Mesenchymal stem cell (in vitro differentiated cells and primary cell): Measurements from ENCODE around the gene NDFIP2.

Experiments used
- DNase-seq: peaks from one replicate; pipeline ENCODE4 v3.0.0-alpha.2; 2013
- H2AFZ ChIP-seq: one replicate; pipeline ENCODE4 v1.6.1; 2013; ENCODE audit warnings: low read depth, mild to moderate bottlenecking, control low read depth, inconsistent platforms, low read length, moderate library complexity
- H2AK5ac ChIP-seq: 2 replicates; pipeline ENCODE4 v1.6.1; 2013; ENCODE audit warnings: low read length, moderate library complexity, mild to moderate bottlenecking, inconsistent platforms; ENCODE audit not compliant: severe bottlenecking
- H2BK120ac ChIP-seq: one replicate; pipeline ENCODE4 v1.6.1; 2013; ENCODE audit warnings: low read depth, mild to moderate bottlenecking, inconsistent platforms, low read length, moderate library complexity
- H2BK12ac ChIP-seq, 2 experiments: one replicate each; pipeline ENCODE4 v1.6.1; 2013; ENCODE audit warnings: inconsistent platforms in 2 of 2, low read length in 2 of 2, mild to moderate bottlenecking in 2 of 2, moderate library complexity in 2 of 2, control low read depth in 1 of 2
- H2BK15ac ChIP-seq: one replicate; pipeline ENCODE4 v1.6.1; 2013; ENCODE audit warnings: mild to moderate bottlenecking, low read depth, inconsistent platforms; ENCODE audit not compliant: poor library complexity, severe bottlenecking
- H2BK5ac ChIP-seq: 2 replicates; pipeline ENCODE4 v1.6.1; 2013; ENCODE audit warnings: low read depth, mild to moderate bottlenecking, low read length, control low read depth, inconsistent platforms; ENCODE audit not compliant: poor library complexity, severe bottlenecking
- H3K14ac ChIP-seq, 2 experiments: one replicate each; pipeline ENCODE4 v1.6.1; 2013; ENCODE audit warnings: inconsistent platforms in 2 of 2, low read length in 2 of 2, control low read depth in 1 of 2, mild to moderate bottlenecking in 1 of 2, moderate library complexity in 1 of 2
- H3K18ac ChIP-seq, 2 experiments: one replicate each; pipeline ENCODE4 v1.6.1; 2013; ENCODE audit warnings: inconsistent platforms in 2 of 2, low read length in 2 of 2, control low read depth in 1 of 2, low read depth in 1 of 2, mild to moderate bottlenecking in 1 of 2
- H3K23ac ChIP-seq, 2 experiments: one replicate each; pipeline ENCODE4 v1.6.1; 2013; ENCODE audit warnings: inconsistent platforms in 2 of 2, low read length in 2 of 2, mild to moderate bottlenecking in 2 of 2, moderate library complexity in 2 of 2, control low read depth in 1 of 2
- H3K27ac ChIP-seq: 2 replicates; pipeline ENCODE4 v1.5.1; 2013; ENCODE audit warnings: mild to moderate bottlenecking, moderate library complexity, low read length, control low read depth, inconsistent platforms; ENCODE audit not compliant: poor library complexity, severe bottlenecking
- H3K27me3 ChIP-seq, 2 experiments: 2 replicates each; pipeline versions ENCODE4 v1.6.1 to v1.7.0; 2013; ENCODE audit warnings: low read length in 2 of 2, mild to moderate bottlenecking in 2 of 2, moderate library complexity in 2 of 2, control low read depth in 1 of 2, inconsistent platforms in 1 of 2; ENCODE audit not compliant: control insufficient read depth in 1 of 2, insufficient read depth in 1 of 2
- H3K36me3 ChIP-seq, 2 experiments: 2 replicates each; pipeline versions ENCODE4 v1.6.1 to v1.7.0; 2013; ENCODE audit warnings: low read length in 2 of 2, control low read depth in 1 of 2, inconsistent platforms in 1 of 2, low read depth in 1 of 2, mild to moderate bottlenecking in 1 of 2; ENCODE audit not compliant: insufficient read depth in 2 of 2, control insufficient read depth in 1 of 2
- H3K4ac ChIP-seq, 2 experiments: one replicate each; pipeline ENCODE4 v1.6.1; 2013; ENCODE audit warnings: inconsistent platforms in 2 of 2, low read length in 2 of 2, mild to moderate bottlenecking in 2 of 2, moderate library complexity in 2 of 2, control low read depth in 1 of 2, low read depth in 1 of 2
- H3K4me1 ChIP-seq: 2 replicates; pipeline ENCODE4 v1.6.1; 2013; ENCODE audit warnings: low read depth, low read length, control low read depth; ENCODE audit not compliant: control insufficient read depth, insufficient read depth
- H3K4me2 ChIP-seq: 2 replicates; pipeline ENCODE4 v1.6.1; 2013; ENCODE audit warnings: low read length, mild to moderate bottlenecking, inconsistent platforms; ENCODE audit not compliant: poor library complexity, severe bottlenecking
- H3K4me3 ChIP-seq, 2 experiments: 2 replicates each; pipeline versions ENCODE4 v1.5.1 to v1.7.0; 2013; ENCODE audit warnings: low read length in 2 of 2, mild to moderate bottlenecking in 2 of 2, control low read depth in 1 of 2, low read depth in 1 of 2; ENCODE audit not compliant: insufficient read depth in 1 of 2
- H3K79me1 ChIP-seq: replicated peaks from 2 replicates; pipeline ENCODE4 v1.6.1; 2013; ENCODE audit warnings: mild to moderate bottlenecking, control low read depth, low read length, inconsistent platforms; ENCODE audit not compliant: poor library complexity, severe bottlenecking
- H3K9ac ChIP-seq: 2 replicates; pipeline ENCODE4 v1.7.0; 2013; ENCODE audit warnings: mild to moderate bottlenecking, low read length, moderate library complexity
- H3K9me3 ChIP-seq: 2 replicates; pipeline ENCODE4 v1.7.0; 2013; ENCODE audit warnings: mild to moderate bottlenecking, low read length; ENCODE audit not compliant: control insufficient read depth
- H4K8ac ChIP-seq: one replicate; pipeline ENCODE4 v1.6.1; 2013; ENCODE audit warnings: inconsistent platforms, mild to moderate bottlenecking, low read length, moderate library complexity
- H4K91ac ChIP-seq: one replicate; pipeline ENCODE4 v1.6.1; 2013; ENCODE audit warnings: mild to moderate bottlenecking, low read length, inconsistent platforms
- WGBS: methylation state at CpG from one replicate; pipeline ENCODE4 v1.1.7; 2013; ENCODE audit warnings: mixed read lengths; 5-methylcytosine and 5-hydroxymethylcytosine counted together

Gene NDFIP2

DNA sequence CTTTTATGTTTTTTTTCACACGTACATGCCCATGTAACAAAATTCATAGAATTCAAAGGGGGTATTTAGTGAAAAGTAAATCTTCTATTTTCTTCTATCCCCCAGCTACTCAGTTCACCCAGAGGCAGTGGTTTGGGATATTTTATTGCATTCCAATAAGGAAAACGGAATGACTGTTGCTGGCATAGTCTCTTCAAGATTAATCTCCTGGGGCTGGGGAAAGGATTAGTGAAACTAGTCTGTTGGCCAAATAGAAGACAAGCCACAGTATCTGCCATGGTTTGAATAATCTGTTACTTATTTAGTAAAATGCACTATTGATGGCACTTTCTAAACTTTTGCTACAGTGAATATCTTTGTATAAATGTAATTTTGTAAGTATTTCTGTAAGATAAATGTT is 122.0 kb downstream of the NDFIP2 start:
- no peak overlapping the region for H4K91ac ChIP-seq
- H3K27ac ChIP-seq, result no peak overlapping the region
- H3K27me3 ChIP-seq, result no peaks in the 10 kb centered on the region
- no peak overlapping the region for H2BK12ac ChIP-seq
- DNase-seq, result no peak
- no peak overlapping the region for H2AK5ac ChIP-seq
- no peak overlapping the region for H3K18ac ChIP-seq
- H2BK15ac ChIP-seq, result no peak overlapping the region
- no peaks in the 10 kb centered on the region for H3K9me3 ChIP-seq
- no peak overlapping the region for H3K23ac ChIP-seq
- no peak overlapping the region for H3K4ac ChIP-seq
- no peak overlapping the region for H2BK120ac ChIP-seq
- H2AFZ ChIP-seq, result no peak overlapping the region
- H3K4me3 ChIP-seq, result no peak overlapping the region
- no peak overlapping the region for H3K9ac ChIP-seq
- no peaks in the 10 kb centered on the region for H3K4me1 ChIP-seq
- no peak overlapping the region for H4K8ac ChIP-seq
- no peak overlapping the region for H3K4me2 ChIP-seq
- no peak overlapping the region for H2BK5ac ChIP-seq
- 89% methylated on average over 1 of the region's 2 CpGs for WGBS
- no peaks in the 10 kb centered on the region for H3K79me1 ChIP-seq
- H3K36me3 ChIP-seq, result no peaks in the 10 kb centered on the region
- no peak overlapping the region for H3K14ac ChIP-seq

DNA sequence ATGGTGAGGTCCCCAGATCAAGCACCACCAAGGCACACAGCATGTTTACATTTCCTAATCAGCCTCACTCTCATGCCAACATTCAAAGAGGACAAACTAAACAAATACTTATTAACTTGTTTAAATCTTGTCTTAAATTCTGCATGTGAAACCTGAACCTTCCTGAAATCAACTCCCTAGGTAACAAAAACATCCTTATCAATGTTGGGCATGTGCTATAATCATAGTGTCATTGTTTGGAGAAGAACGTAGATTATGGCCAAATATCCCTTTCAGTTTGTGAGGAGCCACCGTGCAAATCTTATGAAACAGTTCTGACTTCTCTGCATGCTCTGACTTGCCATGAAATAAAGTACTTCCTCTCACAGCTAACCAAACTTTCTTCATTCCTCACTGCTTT is 123.8 kb downstream of the NDFIP2 start:
- DNase-seq, result peak; percentile 8
- no peaks in the 10 kb centered on the region for H3K4me1 ChIP-seq
- peak overlapping the region in 1 of 2 experiments; percentile 54 for H3K4me3 ChIP-seq
- H3K9me3 ChIP-seq, result no peaks in the 10 kb centered on the region
- H2BK120ac ChIP-seq, result no peak overlapping the region
- no peak overlapping the region for H3K4me2 ChIP-seq
- H4K8ac ChIP-seq, result no peak overlapping the region
- 77% methylated on average over 2 of the region's 2 CpGs for WGBS
- H3K36me3 ChIP-seq, result no peaks in the 10 kb centered on the region
- no peaks in the 10 kb centered on the region for H3K79me1 ChIP-seq
- H3K4ac ChIP-seq, result no peak overlapping the region
- no peak overlapping the region for H2BK12ac ChIP-seq
- H3K27me3 ChIP-seq, result no peaks in the 10 kb centered on the region
- no peak overlapping the region for H2AK5ac ChIP-seq
- no peak overlapping the region for H2BK5ac ChIP-seq
- H3K27ac ChIP-seq, result no peak overlapping the region
- H3K9ac ChIP-seq, result peak overlapping the region; percentile 37
- no peak overlapping the region for H3K14ac ChIP-seq
- H4K91ac ChIP-seq, result no peak overlapping the region
- H3K23ac ChIP-seq, result no peak overlapping the region
- H2BK15ac ChIP-seq, result no peak overlapping the region
- no peak overlapping the region for H2AFZ ChIP-seq
- no peak overlapping the region for H3K18ac ChIP-seq
